ENCODE data around the gene SMYD4. TPM values are rescaled to one million over a fixed set of nuclear protein-coding genes. Genes with fewer than 3 reads are reported as not detected.

SMYD4 gene
- total RNA-seq, 1 experiment from 2014 or later = 28.1 TPM

DNA sequence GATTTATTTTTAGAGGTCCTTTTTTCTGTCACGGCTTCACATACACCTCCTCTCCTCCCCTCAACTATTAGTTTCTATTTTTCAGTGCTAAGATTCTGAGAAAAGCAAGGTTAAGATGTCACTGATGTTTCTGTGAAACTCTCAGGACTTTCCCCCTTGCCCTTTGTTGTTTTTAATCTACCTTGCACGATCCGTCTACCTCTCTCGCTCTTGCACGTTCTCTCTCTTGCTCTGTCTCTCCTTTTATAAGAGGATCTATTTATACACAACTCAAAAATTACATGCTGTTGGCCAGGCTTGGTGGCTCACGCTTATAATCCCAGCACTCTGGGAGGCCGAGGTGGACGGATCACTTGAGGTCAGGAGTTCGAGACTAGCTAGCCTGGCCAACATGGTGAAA is 43.7 kb upstream of the SMYD4 start:
- no peak overlapping the region for H3K27ac ChIP-seq (ENCODE audit: low read depth, low read length, poor library complexity, severe bottlenecking)
- intact Hi-C loops (cut with micrococcal nuclease; ENCODE audit: unreplicated experiment) = no loop called here
- ChIA-PET POLR2A (ENCODE audit: low non-redundant PET) (no interaction called here), CTCF (no interaction called here)
- TF ChIP-seq, protein P1, sequence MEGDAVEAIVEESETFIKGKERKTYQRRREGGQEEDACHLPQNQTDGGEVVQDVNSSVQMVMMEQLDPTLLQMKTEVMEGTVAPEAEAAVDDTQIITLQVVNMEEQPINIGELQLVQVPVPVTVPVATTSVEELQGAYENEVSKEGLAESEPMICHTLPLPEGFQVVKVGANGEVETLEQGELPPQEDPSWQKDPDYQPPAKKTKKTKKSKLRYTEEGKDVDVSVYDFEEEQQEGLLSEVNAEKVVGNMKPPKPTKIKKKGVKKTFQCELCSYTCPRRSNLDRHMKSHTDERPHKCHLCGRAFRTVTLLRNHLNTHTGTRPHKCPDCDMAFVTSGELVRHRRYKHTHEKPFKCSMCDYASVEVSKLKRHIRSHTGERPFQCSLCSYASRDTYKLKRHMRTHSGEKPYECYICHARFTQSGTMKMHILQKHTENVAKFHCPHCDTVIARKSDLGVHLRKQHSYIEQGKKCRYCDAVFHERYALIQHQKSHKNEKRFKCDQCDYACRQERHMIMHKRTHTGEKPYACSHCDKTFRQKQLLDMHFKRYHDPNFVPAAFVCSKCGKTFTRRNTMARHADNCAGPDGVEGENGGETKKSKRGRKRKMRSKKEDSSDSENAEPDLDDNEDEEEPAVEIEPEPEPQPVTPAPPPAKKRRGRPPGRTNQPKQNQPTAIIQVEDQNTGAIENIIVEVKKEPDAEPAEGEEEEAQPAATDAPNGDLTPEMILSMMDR (conservative IDR thresholded peaks at IDR 0.05; ENCODE audit: low read depth, low read length) = no peak
- no peak for TF ChIP-seq EZH2 (IDR thresholded peaks at IDR 0.05; ENCODE audit: borderline replicate concordance, low read depth, low read length, poor library complexity, severe bottlenecking)
- DNase-seq (ENCODE audit: low spot score) = no peak
- no peaks in the 10 kb centered on the region for H3K9me3 ChIP-seq (ENCODE audit: low read depth, low read length, poor library complexity, severe bottlenecking)
- no peak overlapping the region for H3K4me3 ChIP-seq (ENCODE audit: low read depth, low read length, poor library complexity, severe bottlenecking)
- H3K4me1 ChIP-seq (ENCODE audit: insufficient read depth, low read length, poor library complexity, severe bottlenecking) = no peaks in the 10 kb centered on the region
- H3K36me3 ChIP-seq (ENCODE audit: insufficient read depth, low read length, poor library complexity, severe bottlenecking) = peaks cover 58% of the 10 kb centered on the region
- H3K27me3 ChIP-seq (replicated peaks; ENCODE audit: insufficient read depth, low read depth, low read length, poor library complexity) = no peaks in the 10 kb centered on the region
- no TSS peak for BruUV-seq (replicated peaks)

GRCh38 chr17:1872976-1873375 is 43.3 kb upstream of the SMYD4 start:
- ChIA-PET POLR2A (ENCODE audit: low non-redundant PET) (no interaction called here), CTCF (no interaction called here)
- TF ChIP-seq, protein P1 (conservative IDR thresholded peaks at IDR 0.05; ENCODE audit: low read depth, low read length) = no peak
- no peak for TF ChIP-seq EZH2 (IDR thresholded peaks at IDR 0.05; ENCODE audit: borderline replicate concordance, low read depth, low read length, poor library complexity, severe bottlenecking)
- H3K36me3 ChIP-seq (ENCODE audit: insufficient read depth, low read length, poor library complexity, severe bottlenecking) = peaks cover 53% of the 10 kb centered on the region
- no peaks in the 10 kb centered on the region for H3K27me3 ChIP-seq (replicated peaks; ENCODE audit: insufficient read depth, low read depth, low read length, poor library complexity)
- no peak for DNase-seq (ENCODE audit: low spot score)
- no TSS peak for BruUV-seq (replicated peaks)
- intact Hi-C loops (cut with micrococcal nuclease; ENCODE audit: unreplicated experiment) = no loop called here
- no peak overlapping the region for H3K4me3 ChIP-seq (ENCODE audit: low read depth, low read length, poor library complexity, severe bottlenecking)
- no peaks in the 10 kb centered on the region for H3K9me3 ChIP-seq (ENCODE audit: low read depth, low read length, poor library complexity, severe bottlenecking)
- H3K27ac ChIP-seq (ENCODE audit: low read depth, low read length, poor library complexity, severe bottlenecking) = no peak overlapping the region
- no peaks in the 10 kb centered on the region for H3K4me1 ChIP-seq (ENCODE audit: insufficient read depth, low read length, poor library complexity, severe bottlenecking)

GRCh38 chr17:1872254-1872653 is 42.6 kb upstream of the SMYD4 start:
- H3K4me3 ChIP-seq (ENCODE audit: low read depth, low read length, poor library complexity, severe bottlenecking) = no peak overlapping the region
- no peak for DNase-seq (ENCODE audit: low spot score)
- H3K27me3 ChIP-seq (replicated peaks; ENCODE audit: insufficient read depth, low read depth, low read length, poor library complexity) = no peaks in the 10 kb centered on the region
- intact Hi-C loops (cut with micrococcal nuclease; ENCODE audit: unreplicated experiment) = no loop called here
- ChIA-PET CTCF (no interaction called here), POLR2A (ENCODE audit: low non-redundant PET) (no interaction called here)
- TF ChIP-seq EZH2 (IDR thresholded peaks at IDR 0.05; ENCODE audit: borderline replicate concordance, low read depth, low read length, poor library complexity, severe bottlenecking) = no peak
- TF ChIP-seq, protein P1 (conservative IDR thresholded peaks at IDR 0.05; ENCODE audit: low read depth, low read length) = no peak
- H3K9me3 ChIP-seq (ENCODE audit: low read depth, low read length, poor library complexity, severe bottlenecking) = no peaks in the 10 kb centered on the region
- BruUV-seq (replicated peaks) = no TSS peak
- H3K36me3 ChIP-seq (ENCODE audit: insufficient read depth, low read length, poor library complexity, severe bottlenecking) = peaks cover 46% of the 10 kb centered on the region
- H3K4me1 ChIP-seq (ENCODE audit: insufficient read depth, low read length, poor library complexity, severe bottlenecking) = no peaks in the 10 kb centered on the region
- no peak overlapping the region for H3K27ac ChIP-seq (ENCODE audit: low read depth, low read length, poor library complexity, severe bottlenecking)
